ENCODE results near the gene AFAP1. TPM values are rescaled to one million over a fixed set of nuclear protein-coding genes. Genes with fewer than 3 reads are reported as not detected.

AFAP1 gene
- total RNA-seq, 4 donors from 2014 or later = 8.3 to 27.1 (median 11.1) TPM

GRCh38 chr4:7821245-7822136 lies 118.2 kb downstream of the AFAP1 start:
- Histone ChIP-seq H3K9me3 (no peaks in the 10 kb centered on the region), H3K4me3 (no peak overlapping the region), H3K36me3 (peaks cover 19% of the 10 kb centered on the region), H3K4me1 (peaks cover 17% of the 10 kb centered on the region), H3K27ac (peak overlapping the region; percentile 41), H3K27me3 (no peaks in the 10 kb centered on the region)
- TF ChIP-seq POLR2AphosphoS5 (IDR thresholded peaks at IDR 0.05) (no peak), POLR2A (IDR thresholded peaks at IDR 0.05) (no peak), EP300 (IDR thresholded peaks at IDR 0.05) (no peak), CTCF (IDR thresholded peaks at IDR 0.05) (no peak)
- no peak for DNase-seq (ENCODE audit: low spot score in 2 of 2)
- 72% methylated on average over 11 of the region's 11 CpGs for WGBS

- TF ChIP-seq POLR2AphosphoS5 (IDR thresholded peaks at IDR 0.05) = no peak
- H3K9me3 ChIP-seq = no peaks in the 10 kb centered on the region
- no peak overlapping the region for H3K27ac ChIP-seq
- no peaks in the 10 kb centered on the region for H3K27me3 ChIP-seq
- H3K4me3 ChIP-seq = no peak overlapping the region
- peaks cover 29% of the 10 kb centered on the region for H3K36me3 ChIP-seq
- H3K4me1 ChIP-seq = peaks cover 17% of the 10 kb centered on the region
- WGBS = 84% methylated on average over 11 of the region's 11 CpGs
- DNase-seq (ENCODE audit: low spot score in 2 of 2) = no peak
Observed at GRCh38 chr4:7820031-7820818, 119.4 kb downstream of the AFAP1 start.

DNA sequence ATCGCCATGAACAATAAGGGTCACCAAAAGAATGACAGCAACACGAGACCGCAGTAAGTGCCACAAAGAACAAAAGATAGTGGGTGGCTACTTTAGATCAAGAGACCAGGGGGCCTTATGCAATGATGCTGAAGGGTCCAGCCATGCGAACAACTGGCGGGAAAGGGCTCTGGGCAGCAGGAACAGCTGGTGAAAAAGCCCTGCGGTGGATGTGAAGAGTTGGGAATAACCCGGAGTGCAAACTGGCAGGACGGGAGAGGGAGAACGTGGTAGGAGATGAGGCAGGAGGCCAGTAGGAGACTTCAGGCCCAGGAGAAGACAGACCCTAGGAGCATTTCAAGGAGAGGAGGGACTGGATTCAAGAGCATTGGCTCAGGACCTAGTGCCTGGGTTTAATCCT lies 120.2 kb downstream of the AFAP1 start:
- no peaks in the 10 kb centered on the region for H3K9me3 ChIP-seq
- H3K27me3 ChIP-seq = no peaks in the 10 kb centered on the region
- WGBS = 93% methylated on average over 9 of the region's 9 CpGs
- H3K27ac ChIP-seq = no peak overlapping the region
- no peak for DNase-seq (ENCODE audit: low spot score in 2 of 2)
- peaks cover 37% of the 10 kb centered on the region for H3K36me3 ChIP-seq
- peaks cover 17% of the 10 kb centered on the region for H3K4me1 ChIP-seq
- no peak overlapping the region for H3K4me3 ChIP-seq
- TF ChIP-seq EP300 (IDR thresholded peaks at IDR 0.05) (no peak), POLR2AphosphoS5 (IDR thresholded peaks at IDR 0.05) (no peak), POLR2A (IDR thresholded peaks at IDR 0.05) (no peak), CTCF (IDR thresholded peaks at IDR 0.05) (no peak)

DNA sequence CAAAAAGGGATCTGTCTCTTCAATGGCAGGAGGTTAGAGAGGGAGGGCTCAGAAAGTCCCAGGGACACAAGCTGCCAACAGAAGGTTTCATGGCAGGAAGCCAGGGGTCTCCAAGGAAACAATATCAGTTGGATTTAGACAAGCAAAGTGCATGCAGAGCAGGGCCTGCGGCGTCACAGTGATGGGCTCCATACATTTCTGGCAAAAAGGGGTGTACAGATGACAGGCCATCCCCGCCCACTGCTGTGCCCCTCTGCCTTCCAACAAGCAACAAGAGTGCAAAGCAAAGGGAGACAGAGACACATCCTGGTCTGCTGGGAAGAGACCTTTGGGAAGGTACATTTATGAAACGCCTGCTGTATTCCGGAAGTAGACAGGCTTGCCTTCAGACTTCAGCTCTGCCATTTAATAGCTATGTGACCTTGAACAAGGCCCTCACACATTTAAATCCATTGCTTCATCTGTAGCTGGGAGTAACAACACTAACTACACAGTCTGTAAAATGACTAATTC lies 121.2 kb downstream of the AFAP1 start:
- Histone ChIP-seq H3K4me3 (no peak overlapping the region), H3K27me3 (no peaks in the 10 kb centered on the region), H3K9me3 (no peaks in the 10 kb centered on the region), H3K4me1 (peaks cover 9% of the 10 kb centered on the region), H3K27ac (no peak overlapping the region), H3K36me3 (peaks cover 39% of the 10 kb centered on the region)
- TF ChIP-seq CTCF (IDR thresholded peaks at IDR 0.05) (no peak), EP300 (IDR thresholded peaks at IDR 0.05) (no peak), POLR2AphosphoS5 (IDR thresholded peaks at IDR 0.05) (no peak), POLR2A (IDR thresholded peaks at IDR 0.05) (no peak)
- DNase-seq (ENCODE audit: low spot score in 2 of 2) = no peak
- WGBS = 90% methylated on average over 5 of the region's 5 CpGs

GRCh38 chr4:7817877-7818398 lies 121.7 kb downstream of the AFAP1 start:
- Histone ChIP-seq H3K4me1 (peaks cover 4% of the 10 kb centered on the region), H3K27me3 (no peaks in the 10 kb centered on the region), H3K9me3 (no peaks in the 10 kb centered on the region), H3K4me3 (no peak overlapping the region), H3K27ac (no peak overlapping the region), H3K36me3 (peaks cover 39% of the 10 kb centered on the region)
- TF ChIP-seq CTCF (IDR thresholded peaks at IDR 0.05) (no peak), POLR2A (IDR thresholded peaks at IDR 0.05) (no peak)
- DNase-seq (ENCODE audit: low spot score in 2 of 2) = no peak
- WGBS = 92% methylated on average over 6 of the region's 6 CpGs
